Body of pancreas (tissue), 4 donors: ENCODE data around the gene BCS1L.

Source experiments
- CTCF ChIP-seq, 7 experiments: fragments of 450-650 bp in 4 of 7; fragments of 200-600 bp in 3 of 7; sonication (generic) in 3 of 7; IDR thresholded peaks; one replicate each; pipeline ENCODE4 v1.5.1; 2016 to 2019; ENCODE audit warnings: antibody characterized with exemption in 7 of 7
- POLR2A ChIP-seq, 3 donors: fragments of 450-650 bp; IDR thresholded peaks; one replicate each; pipeline ENCODE4 v1.6.1; 2016; ENCODE audit warnings: antibody characterized with exemption in 3 of 3, mild to moderate bottlenecking in 2 of 3

GRCh38 chr2:218691234-218691633 lies 31.8 kb downstream of the BCS1L start:
- TF ChIP-seq CTCF (IDR thresholded peaks at IDR 0.05) (no peak), POLR2A (IDR thresholded peaks at IDR 0.05) (no peak)
